Retinal pigment epithelial cell (primary cell): ENCODE measurements around the gene VEGFB.

Experiments
- DNase-seq: peaks from one replicate; pipeline ENCODE4 v3.0.0-alpha.2; 2010; ENCODE audit warnings: low read depth
- H3K4me3 ChIP-seq: 2 replicates; pipeline ENCODE4 v1.5.1; 2011; ENCODE audit warnings: mild to moderate bottlenecking, low read length, control low read depth, moderate library complexity
- CTCF ChIP-seq: conservative IDR thresholded peaks from 2 replicates; pipeline ENCODE4 v1.5.1; 2011; ENCODE audit warnings: low read depth, low read length, control low read depth, inconsistent platforms

The VEGFB gene

GRCh38 chr11:64263021-64263946 is 28.9 kb downstream of the VEGFB start:
- no peak for DNase-seq
- no peak overlapping the region for H3K4me3 ChIP-seq
- no peak for TF ChIP-seq CTCF

GRCh38 chr11:64263947-64264317 is 29.5 kb downstream of the VEGFB start:
- no peak overlapping the region for H3K4me3 ChIP-seq

GRCh38 chr11:64264371-64264852 is 30.0 kb downstream of the VEGFB start:
- no peak overlapping the region for H3K4me3 ChIP-seq
- no peak for DNase-seq
- no peak for TF ChIP-seq CTCF

More at GRCh38 chr11:64263947-64264317, 29.5 kb downstream of the VEGFB start:
- DNase-seq = no peak
- no peak for TF ChIP-seq CTCF

GRCh38 chr11:64265176-64266160 is 31.1 kb downstream of the VEGFB start:
- TF ChIP-seq CTCF = no peak
- no peak overlapping the region for H3K4me3 ChIP-seq
- DNase-seq = no peak

- TF ChIP-seq CTCF = no peak
- no peak for DNase-seq
- no peak overlapping the region for H3K4me3 ChIP-seq
Observed at GRCh38 chr11:64266339-64266738, 32.0 kb downstream of the VEGFB start.

GRCh38 chr11:64267207-64267945 is 33.0 kb downstream of the VEGFB start:
- no peak for TF ChIP-seq CTCF
- DNase-seq = no peak
- H3K4me3 ChIP-seq = no peak overlapping the region
